IMR-90 (cell line): ENCODE measurements around the gene DHCR7. TPM values are rescaled to one million over a fixed set of nuclear protein-coding genes. Genes with fewer than 3 reads are reported as not detected.

Source experiments
- ATAC-seq: fragments of 200-7000 bp; cut with Tn5 transposase; 2 replicates; pipeline ENCODE4 v1.9.1; 2020; ENCODE audit warnings: low read depth, mild to moderate bottlenecking, moderate library complexity
- BruUV-seq: library from RNA; stranded (reverse); fragments of 400-500 nt; replicated peaks from 2 replicates; lab custom pipeline; 2021; lab: Mats Ljungman, UMichigan
- CTCF ChIA-PET: fragments of 300-600 bp; formaldehyde crosslinking; extraction: SDS; loops from one replicate; lab custom pipeline; 2021; ENCODE audit warnings: antibody characterized with exemption; lab: Yijun Ruan, JAX
- POLR2A ChIA-PET: fragments of 300-600 bp; sonication (Branson Sonifier 250); formaldehyde crosslinking; loops from one replicate; lab custom pipeline; 2022; ENCODE audit warnings: antibody characterized with exemption; ENCODE audit not compliant: unreplicated experiment; lab: Charles Lee
- DNase-seq: peaks from one replicate; pipeline ENCODE4 v3.0.0; 2013
- H2AFZ ChIP-seq: replicated peaks from 2 replicates; pipeline ENCODE3; 2013; ENCODE audit warnings: low read length, mild to moderate bottlenecking; ENCODE audit not compliant: poor library complexity
- H2AK5ac ChIP-seq: 2 replicates; pipeline ENCODE4 v1.6.1; 2013; ENCODE audit warnings: low read depth, low read length, inconsistent platforms
- H2AK9ac ChIP-seq: replicated peaks from 2 replicates; pipeline ENCODE3; 2013; ENCODE audit warnings: mild to moderate bottlenecking, low read depth, low read length, moderate library complexity; ENCODE audit not compliant: poor library complexity
- H2BK120ac ChIP-seq: 2 replicates; pipeline ENCODE4 v1.6.1; 2013; ENCODE audit warnings: low read depth, low read length, inconsistent platforms
- H2BK15ac ChIP-seq: 3 replicates; pipeline ENCODE4 v1.6.1; 2013; ENCODE audit warnings: low read depth, low read length, inconsistent platforms
- H2BK20ac ChIP-seq: 2 replicates; pipeline ENCODE4 v1.6.1; 2013; ENCODE audit warnings: low read depth, mild to moderate bottlenecking, inconsistent platforms, low read length, moderate library complexity
- H2BK5ac ChIP-seq: 2 replicates; pipeline ENCODE4 v1.6.1; 2013; ENCODE audit warnings: mild to moderate bottlenecking, low read depth, low read length, inconsistent platforms; ENCODE audit not compliant: poor library complexity, severe bottlenecking
- H3K14ac ChIP-seq: replicated peaks from 2 replicates; pipeline ENCODE4 v1.6.1; 2013; ENCODE audit warnings: low read depth, low read length, inconsistent platforms
- H3K18ac ChIP-seq: 2 replicates; pipeline ENCODE4 v1.6.1; 2013; ENCODE audit warnings: low read depth, low read length, control low read depth
- H3K23ac ChIP-seq: 2 replicates; pipeline ENCODE4 v1.6.1; 2013; ENCODE audit warnings: low read depth, low read length, inconsistent platforms
- H3K27ac ChIP-seq: 2 replicates; pipeline ENCODE4 v1.5.1; 2013; ENCODE audit warnings: mild to moderate bottlenecking, control low read depth, low read length; ENCODE audit not compliant: insufficient read depth
- H3K27me3 ChIP-seq: 2 replicates; pipeline ENCODE4 v1.6.1; 2013; ENCODE audit warnings: low read length; ENCODE audit not compliant: control insufficient read depth, insufficient read depth
- H3K36me3 ChIP-seq: 2 replicates; pipeline ENCODE4 v1.6.1; 2013; ENCODE audit warnings: low read length, mixed read lengths; ENCODE audit not compliant: control insufficient read depth, insufficient read depth
- H3K4ac ChIP-seq: 2 replicates; pipeline ENCODE4 v1.6.1; 2013; ENCODE audit warnings: low read depth, low read length, inconsistent platforms
- H3K4me1 ChIP-seq: 2 replicates; pipeline ENCODE4 v1.6.1; 2013; ENCODE audit warnings: low read length, mixed read lengths; ENCODE audit not compliant: control insufficient read depth, insufficient read depth
- H3K4me2 ChIP-seq: 2 replicates; pipeline ENCODE4 v1.6.1; 2013; ENCODE audit warnings: low read depth, mild to moderate bottlenecking, control low read depth, low read length, moderate library complexity
- H3K4me3 ChIP-seq: 2 replicates; pipeline ENCODE4 v1.5.1; 2013; ENCODE audit warnings: low read depth, mild to moderate bottlenecking, control low read depth, low read length, moderate library complexity; ENCODE audit not compliant: insufficient read depth
- H3K56ac ChIP-seq: 2 replicates; pipeline ENCODE4 v1.6.1; 2013; ENCODE audit warnings: low read length, inconsistent platforms; ENCODE audit not compliant: insufficient read depth; ENCODE audit errors: extremely low read depth
- H3K79me1 ChIP-seq, 2 experiments: 2 replicates each; pipeline ENCODE4 v1.6.1; 2013; ENCODE audit warnings: low read length in 2 of 2, inconsistent platforms in 1 of 2, low read depth in 1 of 2
- H3K9ac ChIP-seq: 2 replicates; pipeline ENCODE4 v1.6.1; 2013; ENCODE audit warnings: low read depth, low read length, control low read depth
- H3K9me1 ChIP-seq: 2 replicates; pipeline ENCODE4 v1.6.1; 2013; ENCODE audit warnings: low read length, inconsistent platforms; ENCODE audit not compliant: insufficient read depth
- H3K9me3 ChIP-seq: 2 replicates; pipeline ENCODE4 v1.6.1; 2013; ENCODE audit warnings: low read length; ENCODE audit not compliant: control insufficient read depth, insufficient read depth
- H4K20me1 ChIP-seq: 2 replicates; pipeline ENCODE4 v1.6.1; 2013; ENCODE audit warnings: low read length, inconsistent platforms; ENCODE audit not compliant: insufficient read depth
- H4K5ac ChIP-seq: 2 replicates; pipeline ENCODE4 v1.6.1; 2013; ENCODE audit warnings: mild to moderate bottlenecking, low read depth, low read length, control low read depth
- H4K8ac ChIP-seq, 2 experiments: 2 replicates each; pipeline ENCODE4 v1.6.1; 2013; ENCODE audit warnings: low read depth in 2 of 2, low read length in 2 of 2, control low read depth in 1 of 2, inconsistent platforms in 1 of 2
- H4K91ac ChIP-seq: 2 replicates; pipeline ENCODE4 v1.6.1; 2013; ENCODE audit warnings: low read depth, low read length, inconsistent platforms; ENCODE audit not compliant: insufficient read depth
- BHLHE40 ChIP-seq: fragments of 150-350 bp; IDR thresholded peaks from 2 replicates; pipeline ENCODE4 v1.6.1; 2016; ENCODE audit warnings: mild to moderate bottlenecking, low read depth, low read length
- CHD1 ChIP-seq: IDR thresholded peaks from 2 replicates; pipeline ENCODE4 v1.6.1; 2012; ENCODE audit warnings: low read depth, low read length, improper control_type of control experiment
- FOS ChIP-seq: fragments of 150-350 bp; IDR thresholded peaks from 2 replicates; pipeline ENCODE4 v1.6.1; 2016; ENCODE audit warnings: low read depth, low read length
- MAFK ChIP-seq: IDR thresholded peaks from 2 replicates; pipeline ENCODE4 v1.6.1; 2012; ENCODE audit warnings: low read depth, low read length, improper control_type of control experiment
- MAZ ChIP-seq: IDR thresholded peaks from 2 replicates; pipeline ENCODE4 v1.6.1; 2012; ENCODE audit warnings: low read depth, mild to moderate bottlenecking, low read length, improper control_type of control experiment, moderate library complexity, borderline replicate concordance
- MXI1 ChIP-seq: IDR thresholded peaks from 2 replicates; pipeline ENCODE4 v1.6.1; 2012; ENCODE audit warnings: low read depth, mild to moderate bottlenecking, low read length, moderate library complexity, borderline replicate concordance
- POLR2A ChIP-seq: IDR thresholded peaks from 2 replicates; pipeline ENCODE4 v1.6.1; 2012; ENCODE audit warnings: mild to moderate bottlenecking, low read depth, low read length
- SMC3 ChIP-seq: fragments of 150-350 bp; IDR thresholded peaks from 2 replicates; pipeline ENCODE4 v1.6.1; 2016; ENCODE audit warnings: low read depth, mild to moderate bottlenecking, antibody characterized with exemption, low read length, moderate library complexity
- WGBS, 2 experiments: methylation state at CpG; one replicate each; pipeline versions ENCODE4 v1.1.5 to v1.1.7; 2013; ENCODE audit warnings: missing lambda C conversion rate in 2 of 2; ENCODE audit not compliant: insufficient read length in 1 of 2; ENCODE audit errors: extremely low coverage in 2 of 2; 5-methylcytosine and 5-hydroxymethylcytosine counted together
- dilution Hi-C: fragments of 300-500 bp; cut with HindIII; formaldehyde crosslinking; loops from one replicate; pipeline ENCODE4 v1.14.3; 2018; ENCODE audit warnings: low sequenced_read_pairs; ENCODE audit not compliant: unreplicated experiment
- in situ Hi-C: fragments of 300-500 bp; cut with MboI; formaldehyde crosslinking; loops from 3 replicates; pipeline ENCODE4 v1.14.3; 2019; ENCODE audit warnings: low sequenced_read_pairs, inconsistent platforms, mixed read lengths
- intact Hi-C: fragments of 100-400 bp; cut with micrococcal nuclease; formaldehyde crosslinking; loops from 2 replicates; pipeline ENCODE4 v1.10.0; 2022
- polyA plus RNA-seq, 3 experiments: library from polyadenylated mRNA; depleted of rRNA; stranded (reverse); fragments of >200 nt; gene quantifications; 2 replicates each; pipeline ENCODE4 v1.2.3, GENCODE V29; 2012; ENCODE audit warnings: low replicate concordance in 1 of 3
- total RNA-seq: library from RNA; depleted of rRNA; stranded (reverse); fragments of >200 nt; gene quantifications from 2 replicates; pipeline ENCODE4 v1.2.3, GENCODE V29; 2012

DHCR7 gene
- total and polyA plus RNA-seq, 2 of the 4 experiments (the other 2 are of a cell fraction), result 22.0 to 43.3 TPM

DNA sequence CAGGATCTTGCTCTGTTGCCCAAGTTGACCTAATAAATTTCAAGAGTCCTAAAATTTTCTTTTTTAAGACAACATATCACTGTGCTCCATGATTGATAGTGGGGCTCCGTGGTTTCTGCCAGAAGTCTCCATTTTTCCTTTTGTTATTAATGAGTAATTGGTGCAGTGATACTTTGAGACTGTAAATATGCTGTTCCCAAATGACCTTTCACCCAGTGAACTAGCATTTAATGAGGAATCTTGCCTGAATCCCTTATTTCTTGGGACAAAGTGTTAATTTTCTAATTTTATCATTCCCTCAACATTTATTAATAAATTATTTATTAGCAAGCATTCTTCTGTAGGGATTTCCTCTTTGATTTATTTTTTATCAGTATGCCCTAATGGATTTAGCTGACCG is 2.3 kb upstream of the DHCR7 start:
- in situ Hi-C loops, result no loop called here
- Histone ChIP-seq H3K4ac (no peak overlapping the region), H3K27ac (no peak overlapping the region), H3K4me1 (peaks cover 9% of the 10 kb centered on the region), H3K56ac (no peak overlapping the region), H3K23ac (no peak overlapping the region), H3K27me3 (no peaks in the 10 kb centered on the region), H4K5ac (no peak overlapping the region), H4K20me1 (peaks cover 9% of the 10 kb centered on the region; the same call in 1 of the 2 replicates), H3K4me2 (no peak overlapping the region), H3K9ac (no peak overlapping the region), H3K4me3 (no peak overlapping the region), H4K8ac (no peak overlapping the region), H2BK15ac (no peak overlapping the region), H3K36me3 (peaks cover 6% of the 10 kb centered on the region), H3K18ac (no peak overlapping the region), H2BK120ac (no peak overlapping the region), H2AFZ (no peak overlapping the region), H4K91ac (no peak overlapping the region), H3K79me1 (peaks cover 26 to 38% of the 10 kb centered on the region in 2 experiments), H2AK9ac (no peak overlapping the region), H2BK5ac (no peak overlapping the region), H2BK20ac (no peak overlapping the region), H3K9me3 (no peaks in the 10 kb centered on the region), H2AK5ac (no peak overlapping the region), H3K9me1 (no peaks in the 10 kb centered on the region; the same call in 1 of the 2 replicates), H3K14ac (no peak overlapping the region)
- WGBS, 2 experiments, result no CpG with 5 or more reads among the region's 2 CpGs
- dilution Hi-C loops, result no loop called here
- no peak for DNase-seq
- intact Hi-C loops, result no loop called here
- ChIA-PET POLR2A (no interaction called here), CTCF (no interaction called here)
- TF ChIP-seq BHLHE40 (no peak), MAFK (no peak), MXI1 (no peak), SMC3 (no peak), CHD1 (no peak), MAZ (no peak), POLR2A (no peak), FOS (no peak)
- ATAC-seq, result no peak
- BruUV-seq, result no TSS peak
